ENCODE results near the gene RPS15.

The RPS15 gene

GRCh38 chr19:1425902-1426301 lies 12.3 kb upstream of the RPS15 start:
- H3K27ac ChIP-seq (ENCODE audit: low read depth in 2 of 2, low read length in 2 of 2), result no peak overlapping the region
- peaks cover 54 to 70% of the 10 kb centered on the region in 2 donors for H3K36me3 ChIP-seq (ENCODE audit: control insufficient read depth in 2 of 2, insufficient read depth in 2 of 2, low read length in 2 of 2)
- no peak overlapping the region for H3K4me3 ChIP-seq (ENCODE audit: low read length in 2 of 2)
- H3K27me3 ChIP-seq (ENCODE audit: control insufficient read depth in 2 of 2, insufficient read depth in 2 of 2, low read length in 2 of 2), result no peaks in the 10 kb centered on the region
- H3K9ac ChIP-seq (ENCODE audit: low read depth in 1 of 2, low read length in 2 of 2), result no peak overlapping the region
- peaks cover 3 to 8% of the 10 kb centered on the region in 2 donors for H3K4me1 ChIP-seq (ENCODE audit: control insufficient read depth in 2 of 2, insufficient read depth in 2 of 2, low read length in 2 of 2)
- H3K9me3 ChIP-seq (ENCODE audit: control insufficient read depth in 2 of 2, low read length in 2 of 2), result no peaks in the 10 kb centered on the region

DNA sequence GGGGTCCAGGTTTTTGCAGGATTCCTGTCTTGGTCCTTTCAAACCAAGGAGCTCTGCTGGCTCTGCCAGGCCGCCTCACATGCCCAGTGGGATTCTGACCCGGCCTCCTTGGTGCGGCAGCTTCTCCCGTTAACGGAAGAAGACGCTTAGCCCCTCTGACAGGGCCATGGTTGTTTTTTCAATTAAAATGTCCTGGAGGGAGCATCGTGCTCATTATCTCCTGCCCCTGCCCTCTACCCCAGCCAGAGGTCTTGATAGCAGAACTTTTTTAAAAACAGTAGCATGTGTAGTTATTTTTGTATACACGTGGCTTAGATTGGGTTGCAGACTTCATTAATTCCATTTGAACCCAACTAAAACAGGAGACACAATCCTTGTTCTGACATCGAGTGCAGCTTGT lies 11.5 kb upstream of the RPS15 start:
- H3K4me3 ChIP-seq (ENCODE audit: low read length in 2 of 2), result no peak overlapping the region
- peaks cover 50 to 67% of the 10 kb centered on the region in 2 donors for H3K36me3 ChIP-seq (ENCODE audit: control insufficient read depth in 2 of 2, insufficient read depth in 2 of 2, low read length in 2 of 2)
- H3K27me3 ChIP-seq (ENCODE audit: control insufficient read depth in 2 of 2, insufficient read depth in 2 of 2, low read length in 2 of 2), result no peaks in the 10 kb centered on the region
- no peak overlapping the region for H3K9ac ChIP-seq (ENCODE audit: low read depth in 1 of 2, low read length in 2 of 2)
- no peak overlapping the region for H3K27ac ChIP-seq (ENCODE audit: low read depth in 2 of 2, low read length in 2 of 2)
- peaks cover 3 to 8% of the 10 kb centered on the region in 2 donors for H3K4me1 ChIP-seq (ENCODE audit: control insufficient read depth in 2 of 2, insufficient read depth in 2 of 2, low read length in 2 of 2)
- H3K9me3 ChIP-seq (ENCODE audit: control insufficient read depth in 2 of 2, low read length in 2 of 2), result no peaks in the 10 kb centered on the region

DNA sequence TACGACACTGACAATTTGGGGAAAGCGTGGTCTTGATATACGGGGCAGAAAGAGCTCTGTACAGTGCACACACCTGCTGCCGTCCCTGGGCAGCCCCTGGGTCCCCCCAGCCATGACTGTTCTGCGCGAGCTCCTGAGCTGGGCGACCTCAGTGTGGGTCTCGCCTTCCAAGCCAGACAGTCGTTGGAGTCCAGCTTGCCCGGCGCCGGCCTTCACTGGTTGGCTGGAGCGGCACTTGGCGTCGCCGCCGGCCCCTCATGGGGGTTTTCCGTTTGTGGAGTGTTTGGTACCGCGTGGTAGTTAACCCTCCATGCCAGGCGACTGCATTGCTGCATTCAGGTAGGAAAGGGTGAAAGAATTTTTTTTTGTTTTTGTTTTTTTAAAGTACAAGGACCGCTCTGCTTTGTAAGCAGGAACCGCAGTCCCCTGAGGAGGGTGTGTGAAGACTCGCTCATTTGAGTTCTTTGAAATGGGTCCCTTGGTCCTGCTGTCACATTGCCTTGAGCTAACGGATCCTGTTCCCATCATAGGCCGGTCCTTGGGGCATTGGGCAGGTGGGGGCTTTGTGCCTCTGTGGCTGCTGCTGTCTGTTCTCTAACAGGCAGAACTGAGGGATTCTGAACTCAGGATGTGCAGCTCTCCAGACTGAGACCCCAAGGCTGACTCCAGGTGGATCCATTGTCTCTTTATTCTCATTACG lies 10.8 kb upstream of the RPS15 start:
- no peaks in the 10 kb centered on the region for H3K9me3 ChIP-seq (ENCODE audit: control insufficient read depth in 2 of 2, low read length in 2 of 2)
- no peak overlapping the region for H3K4me3 ChIP-seq (ENCODE audit: low read length in 2 of 2)
- H3K4me1 ChIP-seq (ENCODE audit: control insufficient read depth in 2 of 2, insufficient read depth in 2 of 2, low read length in 2 of 2), result peaks cover 3 to 8% of the 10 kb centered on the region in 2 donors
- no peak overlapping the region for H3K27ac ChIP-seq (ENCODE audit: low read depth in 2 of 2, low read length in 2 of 2)
- H3K9ac ChIP-seq (ENCODE audit: low read depth in 1 of 2, low read length in 2 of 2), result no peak overlapping the region
- no peaks in the 10 kb centered on the region for H3K27me3 ChIP-seq (ENCODE audit: control insufficient read depth in 2 of 2, insufficient read depth in 2 of 2, low read length in 2 of 2)
- peaks cover 52 to 67% of the 10 kb centered on the region in 2 donors for H3K36me3 ChIP-seq (ENCODE audit: control insufficient read depth in 2 of 2, insufficient read depth in 2 of 2, low read length in 2 of 2)

- Histone ChIP-seq H3K36me3 (ENCODE audit: control insufficient read depth in 2 of 2, insufficient read depth in 2 of 2, low read length in 2 of 2) (peaks cover 52 to 68% of the 10 kb centered on the region in 2 donors), H3K9ac (ENCODE audit: low read depth in 1 of 2, low read length in 2 of 2) (no peak overlapping the region), H3K27ac (ENCODE audit: low read depth in 2 of 2, low read length in 2 of 2) (no peak overlapping the region), H3K9me3 (ENCODE audit: control insufficient read depth in 2 of 2, low read length in 2 of 2) (no peaks in the 10 kb centered on the region), H3K27me3 (ENCODE audit: control insufficient read depth in 2 of 2, insufficient read depth in 2 of 2, low read length in 2 of 2) (no peaks in the 10 kb centered on the region), H3K4me3 (ENCODE audit: low read length in 2 of 2) (no peak overlapping the region), H3K4me1 (ENCODE audit: control insufficient read depth in 2 of 2, insufficient read depth in 2 of 2, low read length in 2 of 2) (peaks cover 3 to 8% of the 10 kb centered on the region in 2 donors)
Measured at GRCh38 chr19:1428738-1429391, 9.3 kb upstream of the RPS15 start.

DNA sequence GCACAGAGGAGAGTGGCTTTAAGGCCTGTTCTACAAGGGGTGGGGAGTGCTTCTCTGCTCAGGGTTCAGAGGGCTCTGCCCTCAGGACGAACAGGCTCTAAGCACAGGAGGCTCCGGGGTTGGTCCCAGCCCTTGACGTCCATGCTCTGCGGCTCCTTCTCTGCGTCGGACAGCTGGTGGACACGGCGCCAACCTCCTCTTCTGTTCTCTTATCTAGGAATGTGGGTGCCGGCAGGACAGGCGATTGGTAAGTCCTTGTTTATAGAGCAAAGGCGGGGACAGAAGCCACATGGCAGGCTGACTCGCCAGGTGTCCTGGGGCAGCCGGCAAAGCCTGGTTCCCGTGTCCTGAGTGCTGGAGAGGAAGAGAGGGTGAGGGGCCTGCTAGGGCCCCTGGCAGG lies 8.4 kb upstream of the RPS15 start:
- Histone ChIP-seq H3K4me3 (ENCODE audit: low read length in 2 of 2) (no peak overlapping the region), H3K27ac (ENCODE audit: low read depth in 2 of 2, low read length in 2 of 2) (no peak overlapping the region), H3K27me3 (ENCODE audit: control insufficient read depth in 2 of 2, insufficient read depth in 2 of 2, low read length in 2 of 2) (no peaks in the 10 kb centered on the region), H3K9ac (ENCODE audit: low read depth in 1 of 2, low read length in 2 of 2) (no peak overlapping the region), H3K9me3 (ENCODE audit: control insufficient read depth in 2 of 2, low read length in 2 of 2) (no peaks in the 10 kb centered on the region), H3K36me3 (ENCODE audit: control insufficient read depth in 2 of 2, insufficient read depth in 2 of 2, low read length in 2 of 2) (peaks cover 58 to 67% of the 10 kb centered on the region in 2 donors), H3K4me1 (ENCODE audit: control insufficient read depth in 2 of 2, insufficient read depth in 2 of 2, low read length in 2 of 2) (peaks cover 0 to 4% of the 10 kb centered on the region in 2 donors)

DNA sequence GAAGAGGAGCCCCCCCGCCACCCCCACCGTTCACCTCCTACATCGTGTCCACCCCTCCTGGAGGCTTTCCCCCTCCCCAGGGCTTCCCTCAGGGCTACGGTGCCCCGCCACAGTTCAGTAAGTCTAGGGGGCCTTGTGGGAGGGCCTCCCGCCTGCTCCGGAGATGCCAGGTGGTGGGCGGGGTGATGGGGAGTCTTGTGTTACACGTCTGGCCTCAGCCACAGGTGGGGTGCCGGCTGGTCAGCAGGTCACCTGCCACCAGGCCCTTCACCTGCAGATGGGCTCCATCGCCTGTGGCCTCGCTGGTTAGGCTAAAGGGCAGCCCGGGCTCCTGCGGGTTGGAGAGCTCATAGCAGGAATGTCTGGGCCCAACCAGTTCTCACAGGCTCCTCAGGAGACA lies 8.0 kb upstream of the RPS15 start:
- Histone ChIP-seq H3K9ac (ENCODE audit: low read depth in 1 of 2, low read length in 2 of 2) (no peak overlapping the region), H3K27me3 (ENCODE audit: control insufficient read depth in 2 of 2, insufficient read depth in 2 of 2, low read length in 2 of 2) (no peaks in the 10 kb centered on the region), H3K36me3 (ENCODE audit: control insufficient read depth in 2 of 2, insufficient read depth in 2 of 2, low read length in 2 of 2) (peaks cover 55 to 62% of the 10 kb centered on the region in 2 donors), H3K4me3 (ENCODE audit: low read length in 2 of 2) (no peak overlapping the region), H3K4me1 (ENCODE audit: control insufficient read depth in 2 of 2, insufficient read depth in 2 of 2, low read length in 2 of 2) (peaks cover 0 to 4% of the 10 kb centered on the region in 2 donors), H3K9me3 (ENCODE audit: control insufficient read depth in 2 of 2, low read length in 2 of 2) (no peaks in the 10 kb centered on the region), H3K27ac (ENCODE audit: low read depth in 2 of 2, low read length in 2 of 2) (no peak overlapping the region)

DNA sequence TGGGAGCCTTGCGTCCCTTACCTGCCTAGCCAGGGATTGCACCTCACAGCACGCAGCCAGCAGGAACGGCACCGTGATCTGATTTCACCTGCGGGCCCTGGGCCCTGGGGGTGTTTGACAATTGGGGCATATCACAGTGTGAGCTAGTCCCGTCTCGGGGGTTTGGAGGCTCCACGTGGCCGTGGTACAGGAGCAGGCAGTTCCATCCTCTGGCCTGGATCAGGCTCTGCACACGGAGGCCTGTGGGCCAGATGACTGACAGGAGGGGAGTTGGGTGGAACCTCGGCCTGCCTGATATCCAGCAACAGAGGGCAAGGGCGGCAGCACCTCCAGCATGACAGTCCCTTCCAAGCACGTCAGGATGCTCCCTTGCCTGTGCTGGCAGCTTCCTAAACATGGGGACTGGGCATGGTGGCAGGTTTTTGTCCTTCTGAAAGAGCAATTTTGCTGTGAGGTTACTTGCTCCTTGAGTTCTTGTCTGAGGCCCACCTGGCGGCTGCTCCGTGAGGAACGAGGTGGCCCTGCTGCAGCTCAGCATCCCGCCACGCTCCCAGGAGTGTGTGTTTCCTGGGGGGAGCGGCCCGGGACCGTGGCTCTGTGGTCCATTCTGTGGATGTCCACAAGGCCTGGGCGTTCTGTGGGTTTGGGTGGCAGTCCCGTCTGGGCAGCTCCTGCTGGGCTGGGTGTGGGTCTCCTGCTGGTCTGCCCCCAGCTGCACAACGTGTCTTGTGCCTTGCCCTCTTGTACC lies 6.3 kb upstream of the RPS15 start:
- Histone ChIP-seq H3K4me1 (ENCODE audit: control insufficient read depth in 2 of 2, insufficient read depth in 2 of 2, low read length in 2 of 2) (peaks cover 2 to 4% of the 10 kb centered on the region in 2 donors), H3K27me3 (ENCODE audit: control insufficient read depth in 2 of 2, insufficient read depth in 2 of 2, low read length in 2 of 2) (no peaks in the 10 kb centered on the region), H3K4me3 (ENCODE audit: low read length in 2 of 2) (no peak overlapping the region), H3K27ac (ENCODE audit: low read depth in 2 of 2, low read length in 2 of 2) (no peak overlapping the region), H3K9ac (ENCODE audit: low read depth in 1 of 2, low read length in 2 of 2) (no peak overlapping the region), H3K9me3 (ENCODE audit: control insufficient read depth in 2 of 2, low read length in 2 of 2) (no peaks in the 10 kb centered on the region), H3K36me3 (ENCODE audit: control insufficient read depth in 2 of 2, insufficient read depth in 2 of 2, low read length in 2 of 2) (peaks cover 49 to 50% of the 10 kb centered on the region in 2 donors)

DNA sequence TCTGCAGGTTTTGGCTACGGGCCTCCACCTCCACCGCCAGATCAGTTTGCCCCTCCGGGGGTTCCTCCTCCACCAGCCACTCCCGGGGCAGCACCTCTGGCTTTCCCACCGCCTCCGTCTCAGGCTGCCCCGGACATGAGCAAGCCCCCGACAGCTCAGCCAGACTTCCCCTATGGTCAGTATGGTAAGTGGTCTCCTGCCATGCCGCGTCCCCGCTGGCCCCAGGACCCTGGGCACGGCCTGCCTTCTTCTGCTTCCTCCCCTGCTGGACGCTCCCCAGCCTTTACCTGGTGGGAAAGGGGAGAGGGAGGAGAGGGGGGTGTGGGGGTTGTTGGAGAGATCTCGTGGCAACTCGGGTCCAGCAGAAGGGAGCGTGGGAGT lies 5.7 kb upstream of the RPS15 start:
- Histone ChIP-seq H3K36me3 (ENCODE audit: control insufficient read depth in 2 of 2, insufficient read depth in 2 of 2, low read length in 2 of 2) (peaks cover 46 to 50% of the 10 kb centered on the region in 2 donors), H3K27me3 (ENCODE audit: control insufficient read depth in 2 of 2, insufficient read depth in 2 of 2, low read length in 2 of 2) (no peaks in the 10 kb centered on the region), H3K9me3 (ENCODE audit: control insufficient read depth in 2 of 2, low read length in 2 of 2) (no peaks in the 10 kb centered on the region)

GRCh38 chr19:1433119-1434039 lies 4.8 kb upstream of the RPS15 start:
- H3K9me3 ChIP-seq (ENCODE audit: control insufficient read depth in 2 of 2, low read length in 2 of 2), result no peaks in the 10 kb centered on the region
- no peaks in the 10 kb centered on the region for H3K27me3 ChIP-seq (ENCODE audit: control insufficient read depth in 2 of 2, insufficient read depth in 2 of 2, low read length in 2 of 2)
- H3K36me3 ChIP-seq (ENCODE audit: control insufficient read depth in 2 of 2, insufficient read depth in 2 of 2, low read length in 2 of 2), result peaks cover 42 to 50% of the 10 kb centered on the region in 2 donors
- H3K9ac ChIP-seq (ENCODE audit: low read depth in 1 of 2, low read length in 2 of 2), result no peak overlapping the region
- peaks cover 2 to 10% of the 10 kb centered on the region in 2 donors for H3K4me1 ChIP-seq (ENCODE audit: control insufficient read depth in 2 of 2, insufficient read depth in 2 of 2, low read length in 2 of 2)
- H3K27ac ChIP-seq (ENCODE audit: low read depth in 2 of 2, low read length in 2 of 2), result no peak overlapping the region
- H3K4me3 ChIP-seq (ENCODE audit: low read length in 2 of 2), result no peak overlapping the region

More for the DNA sequence above, 5.7 kb upstream of the RPS15 start:
- Histone ChIP-seq H3K4me1 (ENCODE audit: control insufficient read depth in 2 of 2, insufficient read depth in 2 of 2, low read length in 2 of 2) (peaks cover 2 to 5% of the 10 kb centered on the region in 2 donors), H3K9ac (ENCODE audit: low read depth in 1 of 2, low read length in 2 of 2) (no peak overlapping the region), H3K27ac (ENCODE audit: low read depth in 2 of 2, low read length in 2 of 2) (no peak overlapping the region), H3K4me3 (ENCODE audit: low read length in 2 of 2) (no peak overlapping the region)

Measured in mucosa of rectum (tissue), 2 donors.